ENCODE results near the gene PSG5.

GRCh38 chr19:43124360-43124759 lies 62.0 kb downstream of the PSG5 start:
- no peak for TF ChIP-seq POLR2A (IDR thresholded peaks at IDR 0.05; ENCODE audit: extremely low read depth, insufficient read length)
- TF ChIP-seq CTCF (IDR thresholded peaks at IDR 0.05; ENCODE audit: low read depth, low read length), result no peak

Data from NB4 (cell line).